CMK (cell line): ENCODE measurements around the gene MCUR1.
"Not testable (repeated sequence)": the region's sequence is repeated elsewhere in the genome, so short reads cannot be mapped to it uniquely, and the experiment has no call there.

ENCODE experiments used
- DNase-seq: peaks from one replicate; pipeline ENCODE4 v3.0.0-alpha.2; 2010; ENCODE audit warnings: low read depth

The MCUR1 gene

GRCh38 chr6:13828656-13829301 is 14.4 kb upstream of the MCUR1 start:
- DNase-seq: not testable (repeated sequence)

DNA sequence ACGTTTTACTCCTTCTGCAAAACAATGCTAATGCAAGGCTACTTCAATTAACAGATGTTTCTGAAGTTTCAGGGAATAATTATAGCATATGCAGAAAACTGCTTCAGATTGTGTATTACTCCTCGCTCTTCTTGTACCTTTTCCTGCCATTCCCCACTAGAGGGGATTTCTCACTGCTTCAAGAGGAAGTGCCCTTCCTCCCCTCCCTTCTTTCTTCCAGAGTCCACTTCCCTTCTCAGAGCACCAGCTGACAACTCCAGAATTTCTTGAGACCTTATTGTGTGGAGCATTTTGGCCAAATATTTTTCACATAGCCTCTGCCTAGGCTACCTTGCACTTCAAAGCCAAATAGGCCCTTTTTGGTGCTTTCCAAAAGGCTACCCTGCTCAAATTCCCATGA is 12.7 kb upstream of the MCUR1 start:
- DNase-seq: no peak

DNA sequence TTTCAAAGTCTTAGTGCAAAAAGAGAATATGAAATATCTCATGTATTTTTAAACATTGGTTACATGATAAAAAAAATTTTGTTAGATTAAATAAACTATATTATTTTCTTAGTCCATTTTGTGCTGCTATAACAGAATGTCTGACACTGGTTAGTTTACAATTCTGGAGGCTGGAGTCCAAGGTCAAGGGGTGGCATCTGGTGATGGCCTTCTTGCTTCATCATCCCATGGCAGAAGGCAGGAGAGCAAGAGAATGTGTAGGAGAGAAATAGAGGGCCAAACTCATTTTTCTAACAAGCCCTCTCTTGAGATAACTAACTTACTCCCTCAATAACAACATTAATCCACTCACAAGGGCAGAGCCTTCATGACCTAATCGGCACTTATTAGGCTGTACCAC is 11.5 kb upstream of the MCUR1 start:
- DNase-seq: no peak

- DNase-seq: no peak
Measured at GRCh38 chr6:13818341-13818740, 4.0 kb upstream of the MCUR1 start.

- peak; percentile 34 for DNase-seq
Measured at GRCh38 chr6:13814938-13815575, 700 bp upstream of the MCUR1 start.

DNA sequence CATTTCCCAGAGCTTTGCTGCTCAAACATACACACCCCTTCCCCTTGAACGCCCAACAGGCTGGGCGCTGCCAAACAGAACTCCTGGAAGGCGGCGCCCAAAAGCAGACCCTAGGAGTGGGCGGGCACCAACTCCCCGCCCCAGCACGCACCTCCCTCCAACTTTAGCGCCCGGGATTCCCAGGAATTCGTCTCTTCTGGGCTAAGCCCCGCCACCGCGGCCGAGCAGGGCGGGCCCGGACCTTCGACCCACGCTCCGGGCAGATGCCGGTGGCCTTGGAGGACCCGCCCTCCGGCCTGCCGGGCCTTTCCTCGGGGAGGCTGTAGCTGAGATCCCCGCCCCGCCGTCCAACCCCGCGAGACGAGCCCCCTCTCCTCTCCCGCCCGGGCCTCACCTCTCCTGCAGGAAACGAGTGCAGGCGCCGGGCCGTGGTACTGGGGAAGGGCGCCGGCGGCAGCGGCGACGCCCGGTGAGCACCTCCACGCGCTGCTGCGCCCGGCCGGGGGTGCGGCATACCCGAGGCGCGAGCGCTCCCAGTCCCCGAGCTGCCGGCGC is 659 bp downstream of the MCUR1 start:
- peak; percentile 56 for DNase-seq

- no peak for DNase-seq
Measured at GRCh38 chr6:13813026-13813425, 1.3 kb downstream of the MCUR1 start.

DNA sequence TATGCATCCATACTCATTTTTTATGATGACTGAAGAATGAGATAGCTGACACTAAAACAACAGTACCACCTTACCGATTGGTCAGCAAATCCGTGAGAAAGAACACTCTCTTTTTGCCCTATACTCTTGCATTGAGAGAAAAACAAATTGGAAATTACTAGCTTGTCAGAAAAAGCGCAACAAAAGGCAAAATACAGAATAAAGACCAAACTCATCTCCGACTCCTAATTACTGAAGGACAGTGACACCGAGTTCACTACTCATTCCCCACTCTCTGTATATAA is 2.1 kb downstream of the MCUR1 start:
- no peak for DNase-seq

DNA sequence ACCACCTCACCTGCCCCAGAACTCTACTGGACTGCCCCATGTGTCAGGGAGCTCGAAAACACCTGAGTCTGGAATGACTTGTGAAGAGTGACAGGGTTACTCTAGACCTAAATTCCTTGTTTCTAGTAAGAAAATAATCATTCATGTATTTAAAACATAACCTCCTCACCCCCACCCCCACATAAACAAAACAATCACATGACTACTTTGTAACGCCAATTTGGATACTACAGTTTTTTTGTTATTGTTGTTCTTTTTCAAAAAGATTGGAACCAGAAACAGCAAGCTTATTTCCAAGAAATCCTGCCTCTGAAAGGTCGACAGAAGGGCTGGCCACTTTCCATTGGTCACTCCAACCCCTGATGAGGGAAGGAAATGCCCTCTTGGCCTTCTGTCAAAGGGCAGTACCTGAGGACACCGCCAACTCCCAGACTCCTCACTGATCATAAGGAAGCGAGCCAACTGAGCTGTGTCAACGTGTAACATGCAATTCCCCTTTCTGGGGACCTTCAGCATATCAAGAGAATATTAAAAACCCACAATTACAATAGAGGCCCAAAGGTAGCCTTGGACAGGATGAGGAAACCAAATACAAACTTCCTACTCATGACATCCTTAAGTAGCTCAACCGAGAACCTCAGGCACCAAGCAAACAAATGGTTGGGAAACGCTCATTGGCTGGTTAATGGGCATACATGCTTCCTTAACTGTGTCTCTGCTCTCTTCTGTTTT is 2.6 kb downstream of the MCUR1 start:
- DNase-seq: no peak

- no peak for DNase-seq
Measured at GRCh38 chr6:13810688-13811446, 3.5 kb downstream of the MCUR1 start.

DNA sequence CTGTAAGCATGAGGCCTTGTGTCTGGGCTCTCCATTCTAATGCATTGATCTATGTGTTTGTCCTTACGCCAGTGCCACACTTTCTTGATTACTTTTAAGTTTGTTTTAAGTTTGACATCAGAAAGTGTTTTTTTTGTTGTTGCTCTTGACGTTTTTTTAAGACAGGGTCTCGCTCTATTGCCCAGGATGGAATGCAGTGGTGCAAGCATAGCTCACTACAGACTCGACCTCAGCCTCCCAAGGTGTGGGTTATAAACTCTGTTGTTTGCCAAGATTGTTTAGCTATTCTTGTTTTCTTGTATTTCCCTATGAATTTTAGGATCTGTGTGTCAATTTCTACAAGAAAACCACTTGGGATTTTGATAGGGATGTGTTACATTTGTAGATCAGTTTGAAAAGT is 5.6 kb downstream of the MCUR1 start:
- DNase-seq: no peak

GRCh38 chr6:13807696-13808095 is 6.7 kb downstream of the MCUR1 start:
- no peak for DNase-seq

GRCh38 chr6:13803581-13803980 is 10.8 kb downstream of the MCUR1 start:
- no peak for DNase-seq

DNA sequence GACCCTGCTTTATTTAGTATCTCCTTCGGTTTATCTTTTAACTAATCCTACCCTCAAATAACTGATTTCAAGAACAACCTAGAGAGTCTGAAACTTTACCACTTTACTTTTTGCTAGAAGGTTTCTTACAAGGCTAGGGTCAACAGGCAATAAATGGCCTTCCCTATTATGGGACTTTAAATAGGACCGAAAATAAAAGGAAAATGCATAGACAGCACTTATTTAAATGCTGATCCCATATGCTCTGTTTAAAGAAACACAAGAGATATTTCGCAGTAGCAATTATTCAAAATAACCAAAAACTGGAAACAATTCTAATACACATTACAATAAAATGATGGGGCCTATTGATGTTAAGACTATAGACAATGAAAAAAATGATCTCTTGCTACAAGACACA is 13.7 kb downstream of the MCUR1 start:
- no peak for DNase-seq

DNA sequence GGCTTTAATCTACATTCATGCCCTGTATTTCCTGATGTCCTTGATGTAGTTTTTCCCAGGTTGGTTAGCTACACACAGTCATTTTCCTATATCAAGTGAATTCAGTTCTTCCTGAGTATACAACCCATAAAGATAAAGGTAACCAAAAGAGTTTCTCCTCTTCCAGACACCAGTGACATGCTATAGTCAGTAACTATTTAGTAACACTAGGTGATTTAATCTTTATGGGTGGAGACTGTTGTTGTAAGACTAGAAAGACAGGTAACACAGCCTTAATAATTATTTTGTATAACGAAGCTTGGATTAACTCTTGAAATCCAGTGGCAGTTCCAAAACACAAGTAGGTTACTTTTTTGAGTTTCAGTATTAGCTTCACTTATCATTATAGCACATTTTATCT is 17.6 kb downstream of the MCUR1 start:
- no peak for DNase-seq

- peak; percentile 60 for DNase-seq
Measured at GRCh38 chr6:13795041-13795750, 19.2 kb downstream of the MCUR1 start.

DNA sequence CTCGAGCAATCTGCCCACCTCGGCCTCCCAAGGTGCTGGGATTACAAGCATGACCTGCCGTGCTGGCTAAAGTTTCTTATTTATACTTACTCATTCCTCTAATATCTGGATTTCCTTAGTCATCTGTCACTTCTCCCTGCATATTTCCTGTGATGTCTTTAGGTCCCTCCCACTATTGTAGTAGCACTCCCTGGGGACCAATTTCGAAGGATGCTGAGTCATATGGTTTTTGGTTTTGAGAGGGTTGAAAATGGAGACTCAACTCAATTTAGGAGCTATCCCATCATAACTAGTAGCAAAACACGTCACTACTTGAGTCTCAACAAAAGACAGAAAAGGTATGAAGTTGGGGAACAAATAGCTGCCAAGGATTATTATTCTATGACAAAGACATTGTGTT is 20.2 kb downstream of the MCUR1 start:
- DNase-seq: no peak

DNA sequence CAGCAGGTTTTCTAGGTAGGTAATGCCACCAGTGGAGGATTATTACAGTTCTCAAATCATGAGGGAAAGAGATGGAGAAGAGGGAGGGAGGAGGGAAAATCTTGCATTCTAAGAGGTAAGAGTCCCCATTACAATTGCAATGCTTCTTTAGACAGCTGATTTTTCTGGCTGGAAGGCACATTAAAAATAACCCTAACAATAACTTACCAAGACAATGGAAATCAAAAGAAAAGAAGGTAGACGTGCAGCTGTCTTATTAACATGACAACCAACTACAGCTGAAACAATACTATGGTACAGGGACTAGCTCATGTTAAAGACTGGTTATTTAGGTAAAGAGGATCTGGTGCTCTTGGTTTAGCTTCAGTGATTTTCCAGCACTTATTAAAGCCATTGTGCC is 24.6 kb downstream of the MCUR1 start:
- DNase-seq: no peak

DNA sequence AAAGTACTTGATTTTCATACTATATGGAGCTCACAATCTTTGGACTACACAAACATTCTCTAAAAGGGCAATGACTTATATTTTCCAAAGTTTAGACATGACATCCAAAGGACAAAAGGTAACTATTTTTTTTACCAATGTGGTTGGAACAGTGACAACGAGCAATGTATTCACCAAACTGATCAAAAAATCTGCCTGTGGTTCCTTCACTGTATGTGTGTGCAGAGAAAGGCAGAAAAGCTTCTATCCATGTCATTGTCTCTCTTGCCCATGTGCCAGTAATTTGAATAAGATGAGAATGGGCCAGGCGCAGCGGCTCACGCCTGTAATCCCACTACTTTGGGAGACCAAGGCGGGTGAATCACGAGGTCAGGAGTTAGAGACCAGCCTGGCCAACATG is 25.5 kb downstream of the MCUR1 start:
- no peak for DNase-seq

GRCh38 chr6:13787137-13787536 is 27.2 kb downstream of the MCUR1 start:
- no peak for DNase-seq

DNA sequence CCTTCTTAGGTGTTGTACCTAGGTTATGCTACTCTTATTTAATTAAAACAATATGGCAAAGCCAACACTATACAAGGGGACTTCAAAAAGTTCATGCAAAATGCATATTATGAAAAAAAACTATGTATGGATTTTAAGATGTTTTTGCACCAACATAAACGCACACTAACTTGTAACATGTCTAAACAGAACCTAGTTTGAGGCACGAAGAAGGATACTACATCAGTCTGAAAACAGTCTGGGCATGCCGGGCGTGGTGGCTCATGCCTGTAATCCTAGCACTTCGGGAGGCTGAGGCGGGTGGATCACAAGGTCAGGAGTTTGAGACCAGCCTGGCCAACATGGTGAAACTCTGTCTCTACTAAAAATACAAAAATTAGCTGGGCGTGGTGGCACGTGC is 34.2 kb downstream of the MCUR1 start:
- not testable (repeated sequence) for DNase-seq

GRCh38 chr6:13778028-13778427 is 36.3 kb downstream of the MCUR1 start:
- DNase-seq: no peak
